Measurements from ENCODE around the gene CNOT6.

DNA sequence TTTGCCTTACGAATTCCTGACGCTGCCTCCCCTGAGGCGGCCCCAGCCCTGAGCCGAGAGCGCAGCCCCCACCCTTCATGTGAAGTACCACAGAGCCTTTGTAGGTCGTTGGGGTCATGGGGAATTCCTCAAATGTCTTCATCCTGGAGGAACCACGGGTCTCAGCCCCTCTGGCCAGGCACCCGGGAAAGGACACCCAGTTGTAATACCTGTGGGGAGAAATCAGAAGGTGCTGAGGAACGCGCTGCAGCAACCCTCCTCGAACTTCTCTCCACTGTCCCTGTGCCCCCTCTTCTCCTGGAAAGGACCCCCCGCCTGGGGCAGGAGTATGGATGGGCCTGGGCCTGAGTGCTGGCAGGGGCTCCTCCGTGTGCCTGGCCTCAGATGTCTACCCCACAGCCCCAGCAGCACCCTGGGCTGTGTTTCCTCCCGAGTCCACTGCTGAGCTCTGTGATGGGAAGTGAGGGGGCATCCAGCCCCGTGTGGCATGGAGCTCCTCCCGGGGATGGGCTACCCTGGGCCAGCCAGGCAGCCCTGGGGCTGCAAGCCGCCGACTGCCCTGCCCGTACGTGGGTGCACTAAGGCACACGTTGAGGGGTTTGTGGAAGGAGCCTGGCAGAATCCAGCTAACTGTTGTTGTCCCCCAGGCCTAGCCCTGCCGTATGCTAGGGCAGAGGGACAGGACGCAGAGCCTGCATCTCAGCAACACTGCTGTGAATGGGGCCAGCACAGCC is 115.8 kb downstream of the CNOT6 start:
- no peak for TF ChIP-seq POLR2A (IDR thresholded peaks at IDR 0.05)
- TF ChIP-seq, protein P1, sequence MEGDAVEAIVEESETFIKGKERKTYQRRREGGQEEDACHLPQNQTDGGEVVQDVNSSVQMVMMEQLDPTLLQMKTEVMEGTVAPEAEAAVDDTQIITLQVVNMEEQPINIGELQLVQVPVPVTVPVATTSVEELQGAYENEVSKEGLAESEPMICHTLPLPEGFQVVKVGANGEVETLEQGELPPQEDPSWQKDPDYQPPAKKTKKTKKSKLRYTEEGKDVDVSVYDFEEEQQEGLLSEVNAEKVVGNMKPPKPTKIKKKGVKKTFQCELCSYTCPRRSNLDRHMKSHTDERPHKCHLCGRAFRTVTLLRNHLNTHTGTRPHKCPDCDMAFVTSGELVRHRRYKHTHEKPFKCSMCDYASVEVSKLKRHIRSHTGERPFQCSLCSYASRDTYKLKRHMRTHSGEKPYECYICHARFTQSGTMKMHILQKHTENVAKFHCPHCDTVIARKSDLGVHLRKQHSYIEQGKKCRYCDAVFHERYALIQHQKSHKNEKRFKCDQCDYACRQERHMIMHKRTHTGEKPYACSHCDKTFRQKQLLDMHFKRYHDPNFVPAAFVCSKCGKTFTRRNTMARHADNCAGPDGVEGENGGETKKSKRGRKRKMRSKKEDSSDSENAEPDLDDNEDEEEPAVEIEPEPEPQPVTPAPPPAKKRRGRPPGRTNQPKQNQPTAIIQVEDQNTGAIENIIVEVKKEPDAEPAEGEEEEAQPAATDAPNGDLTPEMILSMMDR (IDR thresholded peaks at IDR 0.05) = no peak

Measured in testis (tissue), 2 donors.